ENCODE results near the gene ITGA8.

ITGA8 gene

GRCh38 chr10:15710455-15710854 lies 9.3 kb downstream of the ITGA8 start:
- Histone ChIP-seq H3K4me1 (ENCODE audit: insufficient read depth, low read length) (no peaks in the 10 kb centered on the region), H3K4me3 (ENCODE audit: low read length) (no peak overlapping the region), H3K9me3 (ENCODE audit: insufficient read depth, low read depth, low read length) (no peaks in the 10 kb centered on the region), H3K27ac (ENCODE audit: low read length) (no peak overlapping the region), H3K9ac (ENCODE audit: low read depth, low read length) (no peak overlapping the region), H3K27me3 (ENCODE audit: insufficient read depth, low read length) (no peaks in the 10 kb centered on the region), H3K36me3 (ENCODE audit: insufficient read depth, low read depth, low read length) (no peaks in the 10 kb centered on the region)

GRCh38 chr10:15705298-15705697 lies 14.4 kb downstream of the ITGA8 start:
- no peaks in the 10 kb centered on the region for H3K36me3 ChIP-seq (ENCODE audit: insufficient read depth, low read depth, low read length)
- H3K27me3 ChIP-seq (ENCODE audit: insufficient read depth, low read length) = no peaks in the 10 kb centered on the region
- no peak overlapping the region for H3K27ac ChIP-seq (ENCODE audit: low read length)
- no peak overlapping the region for H3K4me3 ChIP-seq (ENCODE audit: low read length)
- no peak overlapping the region for H3K9ac ChIP-seq (ENCODE audit: low read depth, low read length)
- no peaks in the 10 kb centered on the region for H3K9me3 ChIP-seq (ENCODE audit: insufficient read depth, low read depth, low read length)
- no peaks in the 10 kb centered on the region for H3K4me1 ChIP-seq (ENCODE audit: insufficient read depth, low read length)

- no peak overlapping the region for H3K27ac ChIP-seq (ENCODE audit: low read length)
- H3K4me3 ChIP-seq (ENCODE audit: low read length) = no peak overlapping the region
- no peak overlapping the region for H3K9ac ChIP-seq (ENCODE audit: low read depth, low read length)
- H3K27me3 ChIP-seq (ENCODE audit: insufficient read depth, low read length) = no peaks in the 10 kb centered on the region
- H3K4me1 ChIP-seq (ENCODE audit: insufficient read depth, low read length) = no peaks in the 10 kb centered on the region
- no peaks in the 10 kb centered on the region for H3K36me3 ChIP-seq (ENCODE audit: insufficient read depth, low read depth, low read length)
- no peaks in the 10 kb centered on the region for H3K9me3 ChIP-seq (ENCODE audit: insufficient read depth, low read depth, low read length)
Observed at GRCh38 chr10:15704581-15704968, 15.1 kb downstream of the ITGA8 start.

- Histone ChIP-seq H3K36me3 (ENCODE audit: insufficient read depth, low read depth, low read length) (no peaks in the 10 kb centered on the region), H3K27me3 (ENCODE audit: insufficient read depth, low read length) (no peaks in the 10 kb centered on the region), H3K4me1 (ENCODE audit: insufficient read depth, low read length) (no peaks in the 10 kb centered on the region), H3K9ac (ENCODE audit: low read depth, low read length) (no peak overlapping the region), H3K27ac (ENCODE audit: low read length) (no peak overlapping the region), H3K9me3 (ENCODE audit: insufficient read depth, low read depth, low read length) (no peaks in the 10 kb centered on the region), H3K4me3 (ENCODE audit: low read length) (no peak overlapping the region)
Observed at GRCh38 chr10:15703944-15704580, 15.7 kb downstream of the ITGA8 start.

- H3K27ac ChIP-seq (ENCODE audit: low read length) = no peak overlapping the region
- no peaks in the 10 kb centered on the region for H3K9me3 ChIP-seq (ENCODE audit: insufficient read depth, low read depth, low read length)
- no peak overlapping the region for H3K9ac ChIP-seq (ENCODE audit: low read depth, low read length)
- no peaks in the 10 kb centered on the region for H3K27me3 ChIP-seq (ENCODE audit: insufficient read depth, low read length)
- no peak overlapping the region for H3K4me3 ChIP-seq (ENCODE audit: low read length)
- H3K36me3 ChIP-seq (ENCODE audit: insufficient read depth, low read depth, low read length) = no peaks in the 10 kb centered on the region
- H3K4me1 ChIP-seq (ENCODE audit: insufficient read depth, low read length) = no peaks in the 10 kb centered on the region
Observed at GRCh38 chr10:15703151-15703880, 16.4 kb downstream of the ITGA8 start.

GRCh38 chr10:15700078-15700674 lies 19.5 kb downstream of the ITGA8 start:
- Histone ChIP-seq H3K4me1 (ENCODE audit: insufficient read depth, low read length) (no peaks in the 10 kb centered on the region), H3K4me3 (ENCODE audit: low read length) (no peak overlapping the region), H3K36me3 (ENCODE audit: insufficient read depth, low read depth, low read length) (no peaks in the 10 kb centered on the region), H3K9me3 (ENCODE audit: insufficient read depth, low read depth, low read length) (no peaks in the 10 kb centered on the region), H3K27ac (ENCODE audit: low read length) (no peak overlapping the region), H3K9ac (ENCODE audit: low read depth, low read length) (no peak overlapping the region), H3K27me3 (ENCODE audit: insufficient read depth, low read length) (no peaks in the 10 kb centered on the region)

- H3K9me3 ChIP-seq (ENCODE audit: insufficient read depth, low read depth, low read length) = no peaks in the 10 kb centered on the region
- no peak overlapping the region for H3K27ac ChIP-seq (ENCODE audit: low read length)
- no peak overlapping the region for H3K4me3 ChIP-seq (ENCODE audit: low read length)
- no peaks in the 10 kb centered on the region for H3K36me3 ChIP-seq (ENCODE audit: insufficient read depth, low read depth, low read length)
- H3K9ac ChIP-seq (ENCODE audit: low read depth, low read length) = no peak overlapping the region
- H3K4me1 ChIP-seq (ENCODE audit: insufficient read depth, low read length) = no peaks in the 10 kb centered on the region
- no peaks in the 10 kb centered on the region for H3K27me3 ChIP-seq (ENCODE audit: insufficient read depth, low read length)
Observed at GRCh38 chr10:15695852-15696251, 23.9 kb downstream of the ITGA8 start.

- H3K27ac ChIP-seq (ENCODE audit: low read length) = no peak overlapping the region
- no peaks in the 10 kb centered on the region for H3K36me3 ChIP-seq (ENCODE audit: insufficient read depth, low read depth, low read length)
- H3K4me3 ChIP-seq (ENCODE audit: low read length) = no peak overlapping the region
- no peaks in the 10 kb centered on the region for H3K27me3 ChIP-seq (ENCODE audit: insufficient read depth, low read length)
- no peaks in the 10 kb centered on the region for H3K9me3 ChIP-seq (ENCODE audit: insufficient read depth, low read depth, low read length)
- H3K9ac ChIP-seq (ENCODE audit: low read depth, low read length) = no peak overlapping the region
- H3K4me1 ChIP-seq (ENCODE audit: insufficient read depth, low read length) = no peaks in the 10 kb centered on the region
Observed at GRCh38 chr10:15690031-15690430, 29.7 kb downstream of the ITGA8 start.

- no peaks in the 10 kb centered on the region for H3K9me3 ChIP-seq (ENCODE audit: insufficient read depth, low read depth, low read length)
- no peaks in the 10 kb centered on the region for H3K36me3 ChIP-seq (ENCODE audit: insufficient read depth, low read depth, low read length)
- H3K4me1 ChIP-seq (ENCODE audit: insufficient read depth, low read length) = no peaks in the 10 kb centered on the region
- H3K4me3 ChIP-seq (ENCODE audit: low read length) = no peak overlapping the region
- no peaks in the 10 kb centered on the region for H3K27me3 ChIP-seq (ENCODE audit: insufficient read depth, low read length)
- no peak overlapping the region for H3K27ac ChIP-seq (ENCODE audit: low read length)
- no peak overlapping the region for H3K9ac ChIP-seq (ENCODE audit: low read depth, low read length)
Observed at GRCh38 chr10:15684768-15685167, 35.0 kb downstream of the ITGA8 start.

- Histone ChIP-seq H3K27ac (ENCODE audit: low read length) (no peak overlapping the region), H3K9me3 (ENCODE audit: insufficient read depth, low read depth, low read length) (no peaks in the 10 kb centered on the region), H3K9ac (ENCODE audit: low read depth, low read length) (no peak overlapping the region), H3K4me1 (ENCODE audit: insufficient read depth, low read length) (no peaks in the 10 kb centered on the region), H3K27me3 (ENCODE audit: insufficient read depth, low read length) (no peaks in the 10 kb centered on the region), H3K4me3 (ENCODE audit: low read length) (no peak overlapping the region), H3K36me3 (ENCODE audit: insufficient read depth, low read depth, low read length) (no peaks in the 10 kb centered on the region)
Observed at GRCh38 chr10:15681076-15681475, 38.6 kb downstream of the ITGA8 start.

- H3K27me3 ChIP-seq (ENCODE audit: insufficient read depth, low read length) = no peaks in the 10 kb centered on the region
- no peak overlapping the region for H3K9ac ChIP-seq (ENCODE audit: low read depth, low read length)
- H3K27ac ChIP-seq (ENCODE audit: low read length) = no peak overlapping the region
- H3K4me3 ChIP-seq (ENCODE audit: low read length) = no peak overlapping the region
- no peaks in the 10 kb centered on the region for H3K4me1 ChIP-seq (ENCODE audit: insufficient read depth, low read length)
- no peaks in the 10 kb centered on the region for H3K36me3 ChIP-seq (ENCODE audit: insufficient read depth, low read depth, low read length)
- no peaks in the 10 kb centered on the region for H3K9me3 ChIP-seq (ENCODE audit: insufficient read depth, low read depth, low read length)
Observed at GRCh38 chr10:15678851-15679250, 40.9 kb downstream of the ITGA8 start.

GRCh38 chr10:15672469-15672868 lies 47.3 kb downstream of the ITGA8 start:
- Histone ChIP-seq H3K27ac (ENCODE audit: low read length) (no peak overlapping the region), H3K36me3 (ENCODE audit: insufficient read depth, low read depth, low read length) (no peaks in the 10 kb centered on the region), H3K9me3 (ENCODE audit: insufficient read depth, low read depth, low read length) (no peaks in the 10 kb centered on the region), H3K4me1 (ENCODE audit: insufficient read depth, low read length) (no peaks in the 10 kb centered on the region), H3K9ac (ENCODE audit: low read depth, low read length) (no peak overlapping the region), H3K4me3 (ENCODE audit: low read length) (no peak overlapping the region), H3K27me3 (ENCODE audit: insufficient read depth, low read length) (no peaks in the 10 kb centered on the region)
